Upper lobe of right lung (tissue), 1 donor: ENCODE results near the gene OR4F6. TPM values are rescaled to one million over a fixed set of nuclear protein-coding genes. Genes with fewer than 3 reads are reported as not detected.
"Not testable (repeated sequence)": the region's sequence is repeated elsewhere in the genome, so short reads cannot be mapped to it uniquely, and the experiment has no call there.

Experiments
- ATAC-seq: fragments of 200-7000 bp; cut with Tn5 transposase; one replicate; pipeline ENCODE4 v1.9.1; 2020; ENCODE audit warnings: mild to moderate bottlenecking, moderate library complexity
- DNase-seq: peaks from one replicate; pipeline ENCODE4 v3.0.0-alpha.2; 2020
- H3K27ac ChIP-seq: fragments of 200-600 bp; one replicate; pipeline ENCODE4 v1.8.0; 2022
- H3K27me3 ChIP-seq: fragments of 200-600 bp; one replicate; pipeline ENCODE4 v1.8.0; 2022; ENCODE audit warnings: mild to moderate bottlenecking
- H3K36me3 ChIP-seq: fragments of 200-600 bp; one replicate; pipeline ENCODE4 v1.8.0; 2022
- H3K4me1 ChIP-seq: fragments of 200-600 bp; one replicate; pipeline ENCODE4 v1.8.0; 2022
- H3K4me3 ChIP-seq: fragments of 200-600 bp; one replicate; pipeline ENCODE4 v1.8.0; 2022; ENCODE audit warnings: mild to moderate bottlenecking
- H3K9me3 ChIP-seq: fragments of 200-600 bp; one replicate; pipeline ENCODE4 v1.8.0; 2022
- CTCF ChIP-seq: fragments of 200-600 bp; IDR thresholded peaks from one replicate; pipeline ENCODE4 v1.8.0; 2022; ENCODE audit warnings: antibody characterized with exemption
- intact Hi-C: fragments of 100-400 bp; cut with DNase I; formaldehyde crosslinking; loops from one replicate; pipeline ENCODE4 v1.11.0; 2022
- total RNA-seq: library from RNA; stranded (reverse); fragmentation: NEBNext Ultra II Directional; extraction: Animal tissue kit (Norgen Biotek cat#: 25700); gene quantifications from one replicate; pipeline ENCODE4 v1.2.1, GENCODE V29; 2021
- donor health status: DM: no; HTN: yes; CAD: no; lungs with severe emphysema.

The OR4F6 gene
- total RNA-seq, 1 donor from 2014 or later = not detected

GRCh38 chr15:101793981-101794380 is 9.3 kb upstream of the OR4F6 start:
- H3K27me3 ChIP-seq, DNase-seq, H3K27ac ChIP-seq, H3K9me3 ChIP-seq, ATAC-seq, H3K4me1 ChIP-seq, intact Hi-C loops, H3K36me3 ChIP-seq, H3K4me3 ChIP-seq: not testable (repeated sequence)

DNA sequence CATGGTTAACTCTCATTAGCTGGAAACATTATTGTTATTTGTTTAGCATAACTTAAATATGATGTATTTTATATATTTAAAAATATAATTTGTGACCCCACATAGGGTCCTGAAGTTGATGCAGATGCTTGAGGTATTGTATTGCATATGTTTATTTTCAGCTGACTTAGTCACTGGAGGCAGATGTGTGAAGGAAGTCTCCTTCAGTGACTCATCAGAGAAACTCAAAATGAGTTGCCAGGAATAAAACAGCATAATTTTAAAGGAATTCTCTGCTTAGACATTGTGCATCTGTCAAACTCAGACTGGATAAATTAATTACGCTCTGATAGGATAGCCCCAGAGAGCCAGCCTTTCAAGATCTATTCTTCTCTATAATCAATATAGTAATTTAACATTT is 7.9 kb upstream of the OR4F6 start:
- Histone ChIP-seq H3K4me1 (no peaks in the 10 kb centered on the region), H3K4me3 (no peak overlapping the region), H3K27ac (no peak overlapping the region), H3K27me3 (no peaks in the 10 kb centered on the region), H3K9me3 (no peaks in the 10 kb centered on the region), H3K36me3 (no peaks in the 10 kb centered on the region)
- intact Hi-C loops = no loop called here
- TF ChIP-seq CTCF = no peak
- ATAC-seq = no peak
- no peak for DNase-seq

- ATAC-seq (no peak), DNase-seq (no peak)
- TF ChIP-seq CTCF = no peak
- intact Hi-C loops = no loop called here
- no peaks in the 10 kb centered on the region for H3K9me3 ChIP-seq
- no peaks in the 10 kb centered on the region for H3K27me3 ChIP-seq
- no peak overlapping the region for H3K4me3 ChIP-seq
- H3K36me3 ChIP-seq = no peaks in the 10 kb centered on the region
- H3K27ac ChIP-seq = no peak overlapping the region
- H3K4me1 ChIP-seq = no peaks in the 10 kb centered on the region
Measured at GRCh38 chr15:101799665-101800064, 3.6 kb upstream of the OR4F6 start.

DNA sequence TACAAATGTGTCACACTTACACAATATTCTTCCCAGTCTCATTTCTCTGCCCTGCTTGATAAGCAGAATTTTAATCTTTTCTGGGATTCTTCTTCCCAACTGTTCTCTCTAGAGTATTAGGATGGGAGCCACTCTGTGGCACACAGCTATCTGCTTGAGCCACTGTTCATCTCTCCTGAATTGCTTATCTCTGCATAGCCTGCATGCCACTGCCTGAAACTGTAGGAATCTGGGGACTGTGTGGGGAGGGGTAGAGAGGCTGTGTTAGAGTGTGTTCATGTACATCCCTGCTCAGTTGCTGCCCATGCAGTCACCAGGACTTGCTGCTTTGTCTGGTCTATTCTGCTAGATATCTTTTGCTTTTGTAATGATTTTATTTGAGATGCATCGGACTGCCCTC is 2.3 kb upstream of the OR4F6 start:
- no peak overlapping the region for H3K27ac ChIP-seq
- DNase-seq (no peak), ATAC-seq (no peak)
- TF ChIP-seq CTCF = no peak
- no peaks in the 10 kb centered on the region for H3K9me3 ChIP-seq
- H3K27me3 ChIP-seq = no peaks in the 10 kb centered on the region
- no peaks in the 10 kb centered on the region for H3K4me1 ChIP-seq
- no peaks in the 10 kb centered on the region for H3K36me3 ChIP-seq
- intact Hi-C loops = no loop called here
- no peak overlapping the region for H3K4me3 ChIP-seq

DNA sequence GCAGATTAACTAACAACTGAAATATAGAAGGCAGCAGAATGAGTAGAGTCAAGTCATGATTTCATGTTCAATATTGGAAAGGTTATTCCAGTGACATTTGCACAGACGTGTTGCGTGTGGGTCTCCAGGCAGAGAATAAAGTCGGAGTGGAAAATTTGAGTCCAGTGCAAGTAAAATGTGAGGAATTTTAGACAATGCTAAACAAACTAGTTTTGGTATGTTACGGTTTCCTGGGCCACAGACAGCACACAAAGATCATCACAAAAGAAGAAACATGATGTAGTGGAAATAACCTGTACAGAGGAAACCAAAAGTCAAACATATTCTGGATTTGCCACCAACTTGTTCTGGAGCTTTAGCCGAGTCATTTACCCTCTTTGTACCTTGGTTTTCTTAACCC is 367 bp downstream of the OR4F6 start:
- no peaks in the 10 kb centered on the region for H3K36me3 ChIP-seq
- H3K27me3 ChIP-seq = no peaks in the 10 kb centered on the region
- no peak for TF ChIP-seq CTCF
- no peak for DNase-seq
- H3K27ac ChIP-seq = no peak overlapping the region
- no peaks in the 10 kb centered on the region for H3K9me3 ChIP-seq
- H3K4me1 ChIP-seq = no peaks in the 10 kb centered on the region
- no peak for ATAC-seq
- intact Hi-C loops = no loop called here
- no peak overlapping the region for H3K4me3 ChIP-seq

DNA sequence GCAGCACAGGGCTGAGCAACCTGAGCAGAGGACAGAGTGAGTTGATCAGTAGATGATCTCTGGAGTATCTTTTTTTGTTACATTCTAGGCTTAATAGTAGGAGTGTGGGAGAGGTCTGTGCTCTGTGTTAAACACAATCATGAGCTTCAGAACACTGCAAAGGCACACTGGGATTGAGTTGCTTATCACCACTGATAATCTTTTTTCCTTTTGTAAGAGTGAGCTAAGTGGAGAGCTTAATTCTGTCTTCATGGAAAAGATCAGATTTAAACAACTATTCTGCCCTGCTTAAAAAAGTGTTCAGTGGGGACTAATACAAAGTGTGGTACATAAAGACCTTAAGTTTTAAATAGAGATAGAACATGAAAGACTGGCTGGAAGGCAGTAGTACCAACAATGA is 1.1 kb downstream of the OR4F6 start:
- Histone ChIP-seq H3K27me3 (no peaks in the 10 kb centered on the region), H3K9me3 (no peaks in the 10 kb centered on the region), H3K36me3 (no peaks in the 10 kb centered on the region), H3K4me3 (no peak overlapping the region), H3K4me1 (no peaks in the 10 kb centered on the region), H3K27ac (no peak overlapping the region)
- TF ChIP-seq CTCF = no peak
- intact Hi-C loops = no loop called here
- ATAC-seq = no peak
- no peak for DNase-seq
